ENCODE data around the gene DAW1. TPM values are rescaled to one million over a fixed set of nuclear protein-coding genes. Genes with fewer than 3 reads are reported as not detected.

Gene DAW1
- total RNA-seq, 1 experiment from 2014 or later = 0.37 TPM

- H3K79me1 ChIP-seq (ENCODE audit: insufficient read depth, low read depth, low read length, poor library complexity, severe bottlenecking) = no peaks in the 10 kb centered on the region
- no peak overlapping the region for H3K4ac ChIP-seq (ENCODE audit: low read depth, low read length)
- H3K14ac ChIP-seq (ENCODE audit: insufficient read depth, low read length) = no peak overlapping the region
- no peak overlapping the region for H3K18ac ChIP-seq (ENCODE audit: insufficient read length, low read depth, low read length)
- no peak overlapping the region for H3K56ac ChIP-seq (ENCODE audit: insufficient read length, low read depth, low read length)
- H4K8ac ChIP-seq (replicated peaks; ENCODE audit: insufficient read length, low read depth, low read length) = no peak overlapping the region
- Mint-ChIP-seq H3K4me1 (no peaks in the 10 kb centered on the region), H3K27ac (no peak overlapping the region), H3K36me3 (ENCODE audit: insufficient read depth in 1 of 3, low read depth in 3 of 3) (no peaks in the 10 kb centered on the region), H3K9me3 (no peaks in the 10 kb centered on the region), H3K4me3 (no peak overlapping the region), H3K27me3 (ENCODE audit: low read depth) (no peaks in the 10 kb centered on the region)
- H3K4me2 ChIP-seq (ENCODE audit: insufficient read depth, insufficient read length, low read length) = no peak overlapping the region
- H4K5ac ChIP-seq (ENCODE audit: insufficient read length, low read depth, low read length) = no peak overlapping the region
- H3K27me3 ChIP-seq (ENCODE audit: insufficient read depth, low read length) = no peaks in the 10 kb centered on the region
- H2AFZ ChIP-seq (ENCODE audit: low read length) = no peak overlapping the region
- H3K4me1 ChIP-seq (ENCODE audit: insufficient read depth, low read length) = no peaks in the 10 kb centered on the region
- WGBS (ENCODE audit: extremely low coverage, insufficient read length, low lambda C conversion rate) = no CpG with 5 or more reads among the region's 2 CpGs
- TF ChIP-seq, protein P1, sequence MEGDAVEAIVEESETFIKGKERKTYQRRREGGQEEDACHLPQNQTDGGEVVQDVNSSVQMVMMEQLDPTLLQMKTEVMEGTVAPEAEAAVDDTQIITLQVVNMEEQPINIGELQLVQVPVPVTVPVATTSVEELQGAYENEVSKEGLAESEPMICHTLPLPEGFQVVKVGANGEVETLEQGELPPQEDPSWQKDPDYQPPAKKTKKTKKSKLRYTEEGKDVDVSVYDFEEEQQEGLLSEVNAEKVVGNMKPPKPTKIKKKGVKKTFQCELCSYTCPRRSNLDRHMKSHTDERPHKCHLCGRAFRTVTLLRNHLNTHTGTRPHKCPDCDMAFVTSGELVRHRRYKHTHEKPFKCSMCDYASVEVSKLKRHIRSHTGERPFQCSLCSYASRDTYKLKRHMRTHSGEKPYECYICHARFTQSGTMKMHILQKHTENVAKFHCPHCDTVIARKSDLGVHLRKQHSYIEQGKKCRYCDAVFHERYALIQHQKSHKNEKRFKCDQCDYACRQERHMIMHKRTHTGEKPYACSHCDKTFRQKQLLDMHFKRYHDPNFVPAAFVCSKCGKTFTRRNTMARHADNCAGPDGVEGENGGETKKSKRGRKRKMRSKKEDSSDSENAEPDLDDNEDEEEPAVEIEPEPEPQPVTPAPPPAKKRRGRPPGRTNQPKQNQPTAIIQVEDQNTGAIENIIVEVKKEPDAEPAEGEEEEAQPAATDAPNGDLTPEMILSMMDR (conservative IDR thresholded peaks at IDR 0.05) = no peak
- H3K9me3 ChIP-seq (ENCODE audit: control insufficient read depth, low read depth, low read length) = no peaks in the 10 kb centered on the region
- no peaks in the 10 kb centered on the region for H3K79me2 ChIP-seq (ENCODE audit: insufficient read depth, low read length)
- H3K23me2 ChIP-seq (ENCODE audit: insufficient read length, low read depth, low read length, poor library complexity, severe bottlenecking) = no peaks in the 10 kb centered on the region
- H4K91ac ChIP-seq (ENCODE audit: insufficient read length, low read depth, low read length) = no peak overlapping the region
- no peak overlapping the region for H2BK120ac ChIP-seq (ENCODE audit: low read depth, low read length, poor library complexity, severe bottlenecking)
- no peak overlapping the region for H2BK12ac ChIP-seq (ENCODE audit: insufficient read length, low read depth, low read length)
- no peak overlapping the region for H3K27ac ChIP-seq (ENCODE audit: insufficient read length, low read depth, low read length)
- no peak overlapping the region for H2BK20ac ChIP-seq (ENCODE audit: low read depth, low read length, poor library complexity, severe bottlenecking)
- no peak overlapping the region for H2BK5ac ChIP-seq (ENCODE audit: insufficient read length, low read length)
- no peak for DNase-seq
- H4K20me1 ChIP-seq (ENCODE audit: control insufficient read depth, insufficient read depth, insufficient read length) = no peaks in the 10 kb centered on the region
- no peak overlapping the region for H3T11ph ChIP-seq (ENCODE audit: low read length)
- H3K9ac ChIP-seq (ENCODE audit: extremely low read depth, insufficient read length, low read length) = no peak overlapping the region
- no peak overlapping the region for H3K23ac ChIP-seq (ENCODE audit: insufficient read length, low read depth, low read length)
- no peak overlapping the region for H2BK15ac ChIP-seq (ENCODE audit: low read depth, low read length)
- H2AK5ac ChIP-seq (ENCODE audit: insufficient read length, low read length) = no peak overlapping the region
Measured at GRCh38 chr2:227914362-227914761, 42.9 kb downstream of the DAW1 start.

All from H9 (cell line).